Stimulated activated CD8-positive, alpha-beta memory T cell treated with anti-CD3 and anti-CD28 coated beads, Interleukin-15, amount 100 ng/mL, for 48 hours (primary cell): Measurements from ENCODE around the gene AFDN.

ENCODE experiments used
- DNase-seq, 2 donors: peaks; one replicate each; pipeline ENCODE4 v3.0.0-alpha.2; 2020; ENCODE audit warnings: low read depth in 2 of 2

Gene AFDN

DNA sequence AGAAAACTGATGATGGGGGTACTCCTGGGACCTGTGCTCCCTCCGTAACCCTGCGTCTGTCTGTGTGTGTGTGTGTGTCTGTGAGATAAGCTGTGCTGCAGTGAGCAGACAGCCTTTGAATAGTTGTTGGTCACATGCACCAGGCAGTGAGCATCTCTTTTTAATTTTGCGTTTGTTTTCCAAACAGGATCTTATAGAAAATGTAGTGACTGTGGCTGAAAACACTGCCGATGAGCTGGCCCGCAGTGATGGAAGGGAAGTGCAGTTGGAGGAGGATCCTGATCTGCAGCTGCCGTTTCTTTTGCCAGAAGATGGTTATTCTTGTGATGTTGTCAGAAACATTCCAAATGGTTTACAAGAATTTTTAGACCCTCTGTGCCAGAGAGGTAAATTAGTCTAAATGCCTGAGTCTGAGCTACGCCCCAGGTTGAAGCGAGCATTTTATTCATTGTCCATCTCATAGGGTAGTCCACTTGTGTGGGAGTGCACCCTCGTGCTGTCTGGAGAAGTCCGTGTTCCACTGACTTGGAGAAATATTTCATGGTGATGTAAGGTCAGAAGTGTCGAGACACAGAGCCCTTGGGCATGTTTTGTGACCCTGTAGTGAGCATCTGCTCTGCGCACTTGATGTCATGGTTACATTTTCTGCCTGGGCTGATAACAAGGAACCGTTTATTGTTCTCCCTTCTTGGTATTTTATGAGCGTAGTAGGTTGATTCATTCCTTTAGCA lies 92.0 kb downstream of the AFDN start:
- DNase-seq, result no peak

DNA sequence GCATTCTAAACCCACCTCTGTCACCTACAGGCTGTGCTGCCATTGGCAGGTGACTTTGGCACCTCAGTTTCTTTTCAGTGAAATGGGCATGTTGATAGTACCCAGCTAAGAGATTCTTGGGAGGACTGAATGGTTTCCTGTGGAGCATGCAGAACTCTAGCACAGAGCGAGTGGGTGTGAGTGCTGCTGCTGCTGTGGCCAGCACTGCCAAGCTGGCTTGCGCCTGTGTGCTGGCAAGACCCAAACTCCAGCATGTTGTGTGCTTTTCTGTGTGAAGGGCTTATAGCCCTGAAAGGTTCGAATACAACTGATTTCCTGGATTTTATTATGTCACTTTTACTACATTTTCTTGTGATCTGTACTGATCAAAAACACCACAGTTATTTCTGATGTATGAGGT lies 92.6 kb downstream of the AFDN start:
- DNase-seq, result no peak

DNA sequence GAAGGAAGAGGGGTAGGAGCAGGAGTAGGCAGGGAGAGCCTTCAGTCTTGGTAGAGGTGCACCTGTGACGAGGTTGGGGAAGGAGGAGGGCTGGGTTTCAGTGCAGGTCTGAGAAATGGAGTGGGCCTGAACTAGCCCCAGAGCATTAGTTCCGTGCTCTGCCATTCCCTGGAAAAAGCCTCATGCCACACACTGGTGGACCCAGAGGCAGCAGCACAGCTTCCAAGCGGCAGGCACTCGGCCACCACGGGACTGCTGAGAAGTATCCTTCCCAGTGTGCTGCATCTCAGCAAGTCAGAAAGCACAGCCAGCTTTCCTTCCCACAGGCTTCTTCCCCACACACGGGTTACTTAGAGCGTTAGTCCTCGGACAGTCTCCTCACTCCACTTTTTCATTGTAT lies 93.5 kb downstream of the AFDN start:
- no peak for DNase-seq

DNA sequence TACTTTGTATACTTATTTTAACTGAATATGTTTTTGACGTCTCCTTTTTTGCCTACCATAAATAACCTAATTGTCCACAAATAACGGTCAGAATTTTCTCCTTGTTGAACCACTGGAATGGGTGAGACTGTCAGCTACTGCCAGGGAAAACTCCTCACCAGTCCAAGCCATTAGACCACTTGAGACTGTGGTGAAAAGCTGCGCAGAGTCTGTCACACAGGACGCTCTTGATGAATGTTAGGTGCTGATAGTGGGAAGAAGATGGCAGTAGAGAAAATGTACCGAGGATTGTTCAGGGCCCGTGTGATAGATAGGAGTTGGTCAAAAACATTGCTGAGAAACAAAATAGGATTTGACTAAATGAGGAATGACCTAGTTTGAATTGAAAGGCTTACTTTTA lies 95.1 kb downstream of the AFDN start:
- no peak for DNase-seq

DNA sequence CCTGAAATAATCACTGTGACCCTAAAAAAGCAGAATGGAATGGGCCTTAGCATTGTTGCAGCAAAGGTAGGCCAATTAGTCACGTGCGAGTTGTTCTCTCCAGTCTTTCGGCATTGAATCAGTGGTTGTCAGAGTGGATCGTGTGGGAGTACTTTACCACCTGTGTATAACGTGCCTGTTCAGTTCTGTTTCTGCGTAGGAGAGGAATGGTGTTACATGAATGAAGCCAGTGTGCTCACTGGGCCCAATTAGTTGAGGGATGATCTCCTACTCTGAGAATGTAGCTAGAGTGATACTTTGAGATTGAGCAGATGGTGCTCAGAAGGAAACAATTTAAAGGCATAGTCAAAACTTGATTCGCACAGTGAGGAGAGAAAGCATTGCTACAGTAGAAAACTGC lies 98.3 kb downstream of the AFDN start:
- DNase-seq, result no peak

DNA sequence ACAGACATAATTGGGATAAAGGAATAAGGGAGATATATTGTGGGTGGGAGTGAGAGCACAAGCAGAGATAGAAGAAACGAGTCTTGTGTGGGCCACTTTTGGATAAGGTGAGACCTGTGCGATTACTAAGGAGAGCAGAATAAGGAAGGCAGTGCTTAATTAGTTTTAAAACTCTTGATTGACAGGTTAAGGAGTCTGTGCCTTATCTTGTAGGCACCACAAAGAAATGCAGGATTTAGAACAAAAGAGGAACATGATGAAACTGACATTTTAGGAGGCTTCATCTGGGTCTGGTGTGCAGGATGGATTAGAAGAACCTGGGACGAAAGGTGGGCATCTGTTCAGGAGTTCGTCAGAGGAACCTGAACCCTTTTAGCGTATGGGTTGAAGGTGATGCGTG lies 100.5 kb downstream of the AFDN start:
- DNase-seq, result no peak

DNA sequence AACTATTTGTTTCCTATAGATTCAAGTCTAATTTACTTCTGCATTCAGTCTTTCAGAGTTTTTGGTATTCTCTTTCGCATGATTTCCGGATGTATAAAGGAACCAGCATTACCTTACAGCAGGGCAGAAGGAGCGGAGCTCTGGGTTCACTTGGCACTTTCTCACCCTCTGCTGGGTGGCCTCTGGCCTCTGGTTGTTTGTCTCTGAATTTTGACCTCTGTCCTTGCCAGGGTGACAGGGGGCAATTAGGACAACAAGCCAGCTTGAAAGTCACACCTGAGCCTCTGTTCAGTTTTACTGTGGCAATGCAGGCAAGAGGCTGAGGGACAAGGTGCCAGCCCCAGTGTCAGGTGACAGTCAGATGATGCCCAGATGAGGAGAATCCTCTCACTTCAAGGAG lies 101.4 kb downstream of the AFDN start:
- DNase-seq, result no peak

DNA sequence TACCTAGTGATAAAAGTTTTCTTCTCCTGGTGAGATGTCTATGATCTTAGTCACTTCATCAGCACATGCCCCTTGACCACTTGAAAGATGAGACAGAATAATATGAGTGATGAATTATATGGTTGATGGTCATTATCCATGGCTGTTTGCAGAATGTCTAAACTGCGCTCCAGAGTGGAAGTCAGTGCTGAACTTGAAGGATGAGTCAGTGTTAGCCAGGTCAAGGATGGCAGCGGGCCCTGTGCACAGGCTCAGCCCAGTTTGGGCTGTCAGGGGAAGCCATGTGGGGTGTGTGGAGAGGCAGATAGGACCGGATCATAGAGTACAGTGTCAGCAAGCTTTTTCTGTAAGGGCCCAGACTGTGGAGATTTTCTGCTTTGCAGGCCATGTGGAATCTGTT lies 103.6 kb downstream of the AFDN start:
- DNase-seq, result no peak

DNA sequence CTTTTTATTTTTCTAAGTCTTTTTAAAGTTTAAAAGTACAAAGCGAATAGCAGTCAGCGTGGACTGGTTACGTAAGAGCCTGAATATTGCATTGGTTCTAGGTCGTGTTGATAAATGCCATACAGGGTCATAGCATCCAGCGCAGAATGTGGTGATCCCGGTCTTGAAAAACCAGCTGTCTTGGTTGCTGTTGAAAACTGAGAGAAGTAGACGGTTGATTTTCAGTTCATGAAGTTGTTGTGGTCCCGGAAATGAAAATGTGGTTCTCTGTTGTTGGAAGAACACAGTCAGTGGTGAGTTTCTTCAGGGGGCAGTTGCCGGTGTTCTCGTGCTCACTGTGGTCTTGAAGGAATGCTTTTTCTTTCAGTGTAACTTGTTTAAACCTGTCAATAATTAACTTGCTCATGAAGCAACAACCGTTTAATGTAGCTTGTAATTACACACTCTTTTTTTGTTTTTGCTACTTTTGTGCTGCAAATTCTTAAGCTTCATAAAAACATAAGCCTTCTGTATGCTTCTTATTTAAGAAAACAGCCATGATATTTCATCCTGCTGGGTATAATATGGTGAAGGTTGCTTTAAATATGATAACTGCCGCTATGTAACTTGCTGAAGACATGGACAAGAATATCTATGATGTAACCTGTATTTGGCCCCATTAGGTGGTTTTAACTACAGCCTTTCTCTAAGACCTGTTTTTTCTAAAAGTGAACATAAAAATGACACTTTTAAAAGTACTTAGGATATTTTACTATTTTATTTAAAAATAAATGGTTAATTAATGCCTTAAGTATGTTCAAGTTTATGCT lies 106.0 kb downstream of the AFDN start:
- DNase-seq, result no peak

DNA sequence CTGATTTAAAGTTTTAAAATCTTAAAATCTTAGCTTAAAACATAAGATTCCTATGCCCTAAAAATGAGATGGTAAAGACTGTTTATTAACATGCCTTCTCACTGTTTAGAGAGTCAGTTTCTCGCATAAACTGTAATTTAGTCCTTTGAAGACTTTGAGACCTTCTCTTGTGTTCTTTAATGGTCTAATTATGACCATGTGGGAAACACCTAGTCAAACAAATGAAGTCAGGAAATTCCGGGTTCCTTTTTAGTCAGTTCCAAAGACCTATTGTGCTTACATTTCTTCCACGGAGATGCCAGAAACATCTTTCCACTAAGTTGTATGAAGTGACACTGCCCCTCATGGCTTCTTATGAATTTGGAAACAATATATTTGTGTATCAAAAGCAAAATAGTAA lies 106.6 kb downstream of the AFDN start:
- DNase-seq, result no peak

DNA sequence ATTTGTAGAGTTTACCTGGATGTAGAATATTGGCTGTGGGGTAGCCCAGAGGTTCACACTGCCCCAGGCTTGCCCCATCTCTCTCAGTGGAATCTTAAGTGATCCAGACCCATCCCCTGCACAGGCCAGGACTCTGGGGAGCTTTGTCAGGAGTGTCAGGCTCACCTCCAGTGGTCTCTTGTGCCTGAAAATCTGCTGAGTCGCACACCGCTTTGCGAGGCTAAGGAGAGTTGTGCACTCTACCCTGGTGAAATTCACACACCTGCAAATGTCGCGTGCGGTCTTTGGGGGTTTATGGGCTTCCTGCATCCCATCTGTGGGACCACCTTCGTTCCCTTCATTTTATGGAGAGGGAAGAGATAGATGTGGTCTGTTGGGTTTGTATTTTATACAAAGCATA lies 107.1 kb downstream of the AFDN start:
- DNase-seq, result no peak

DNA sequence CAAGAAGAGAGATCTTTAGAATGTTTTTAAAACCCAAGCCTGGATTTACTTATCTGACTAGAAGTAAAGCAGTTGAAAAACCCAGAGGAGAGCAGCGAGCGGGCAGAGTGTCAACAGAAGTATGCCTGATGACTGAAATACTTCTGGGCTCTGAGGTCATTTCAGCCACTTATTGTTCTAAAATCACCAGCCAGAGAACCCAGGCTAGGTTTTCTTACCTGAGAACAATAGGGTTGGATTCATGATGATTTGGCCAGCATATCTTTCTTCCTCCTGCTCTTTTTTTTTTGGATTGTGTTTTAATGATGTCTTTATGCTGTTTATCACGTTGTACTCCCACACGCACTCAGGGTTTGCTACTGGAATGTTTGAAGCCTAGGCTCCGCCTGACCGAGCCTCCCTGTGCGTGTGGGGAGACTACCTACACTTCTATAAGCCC lies 107.7 kb downstream of the AFDN start:
- no peak for DNase-seq

DNA sequence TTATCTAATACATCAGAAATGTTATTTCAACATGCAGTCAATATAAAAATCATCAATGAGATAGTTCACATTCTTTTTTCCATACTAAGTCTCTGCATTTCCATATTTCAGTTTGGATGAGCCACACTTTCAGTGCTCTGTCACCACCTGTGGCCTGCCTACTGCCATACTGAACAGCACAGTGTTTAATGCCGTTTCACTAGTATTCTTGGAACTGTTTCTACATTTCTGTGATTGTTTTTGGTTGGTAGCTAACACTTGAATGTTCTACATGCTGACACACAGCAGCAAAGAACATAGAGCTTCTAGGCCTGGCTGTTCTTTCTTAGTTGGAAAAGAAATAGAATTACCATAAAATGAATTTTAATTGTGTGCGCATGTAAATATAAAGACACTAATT lies 109.3 kb downstream of the AFDN start:
- DNase-seq, result no peak

DNA sequence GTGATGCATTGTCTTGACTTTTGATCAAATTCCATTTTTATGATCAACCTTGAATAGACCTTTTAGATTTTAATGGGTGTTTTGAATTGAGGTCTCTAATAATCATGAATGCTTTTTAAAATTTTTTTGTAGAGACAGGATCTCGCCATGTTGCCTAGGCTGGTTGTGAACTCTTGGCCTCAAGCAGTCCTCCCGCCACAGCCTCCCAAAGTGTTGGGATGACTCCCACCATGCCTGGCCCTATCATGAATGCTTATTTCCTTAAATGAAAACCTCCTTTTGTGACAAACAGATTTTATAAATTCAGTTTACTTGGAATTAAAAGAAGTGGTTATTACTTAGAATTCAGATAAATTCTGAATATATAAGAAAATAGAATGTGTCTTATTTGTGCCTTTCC lies 110.6 kb downstream of the AFDN start:
- DNase-seq, result no peak

DNA sequence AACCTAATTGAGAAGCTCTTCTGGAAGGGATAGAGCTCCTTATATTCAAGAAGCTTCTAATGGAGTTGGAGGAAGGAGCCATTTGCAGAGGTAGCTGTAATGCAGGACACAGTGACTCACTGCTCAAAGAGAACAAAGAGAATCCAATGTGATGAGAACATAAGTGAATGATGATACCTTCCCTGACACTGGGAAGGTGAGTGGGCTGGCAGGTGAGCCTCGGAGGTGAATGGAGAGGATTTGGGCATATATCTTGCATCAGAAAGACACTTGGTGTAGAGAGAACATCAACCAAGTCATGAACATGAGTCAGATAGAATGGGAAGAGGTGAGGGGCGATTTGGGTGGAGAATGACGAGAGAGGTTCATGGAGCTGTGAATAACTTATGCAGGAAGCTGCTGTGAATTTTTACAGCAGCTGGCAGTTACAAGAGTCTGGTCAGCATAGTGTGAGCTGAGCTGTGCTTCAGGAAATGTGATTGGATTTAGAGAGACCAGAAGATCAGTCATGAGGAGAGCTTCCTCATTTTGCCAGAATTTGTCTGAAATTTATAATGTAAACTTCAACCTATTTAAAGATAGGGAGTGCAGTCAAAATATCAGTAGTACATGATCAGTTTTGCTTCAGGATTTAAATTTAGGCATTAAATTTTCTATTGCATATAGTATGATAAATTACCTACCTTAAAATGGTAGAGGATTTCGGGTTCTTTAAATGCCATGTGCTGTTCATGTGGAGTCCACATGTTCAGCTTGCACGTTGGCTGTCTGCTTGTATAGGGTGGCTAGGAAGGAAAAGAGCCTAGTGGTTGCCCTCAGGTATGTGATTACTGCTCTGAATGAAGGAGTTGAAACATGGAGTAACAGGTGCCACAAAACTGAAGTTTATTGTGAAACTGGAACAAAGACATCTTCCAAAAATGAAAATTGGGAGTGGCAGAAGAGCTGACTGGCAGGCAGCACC lies 111.5 kb downstream of the AFDN start:
- no peak for DNase-seq

DNA sequence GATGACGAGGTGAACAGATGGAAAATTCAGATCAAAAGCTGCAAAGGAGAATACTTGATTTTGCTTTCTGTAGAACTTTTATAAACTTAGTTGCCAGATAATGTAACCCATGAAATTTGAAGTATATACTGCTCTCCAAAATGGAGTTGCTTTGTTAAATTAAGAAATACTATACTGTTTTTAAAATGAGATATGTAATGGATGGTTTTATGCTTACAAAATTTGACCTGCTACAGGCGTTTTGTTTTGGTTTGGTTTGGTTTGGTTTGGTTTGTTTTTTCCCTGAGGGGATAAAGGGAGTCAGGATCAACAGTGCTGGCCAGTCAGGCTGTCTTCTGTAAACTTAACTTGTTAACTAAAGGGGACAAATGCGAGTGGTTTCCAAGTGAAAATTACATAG lies 115.1 kb downstream of the AFDN start:
- no peak for DNase-seq

DNA sequence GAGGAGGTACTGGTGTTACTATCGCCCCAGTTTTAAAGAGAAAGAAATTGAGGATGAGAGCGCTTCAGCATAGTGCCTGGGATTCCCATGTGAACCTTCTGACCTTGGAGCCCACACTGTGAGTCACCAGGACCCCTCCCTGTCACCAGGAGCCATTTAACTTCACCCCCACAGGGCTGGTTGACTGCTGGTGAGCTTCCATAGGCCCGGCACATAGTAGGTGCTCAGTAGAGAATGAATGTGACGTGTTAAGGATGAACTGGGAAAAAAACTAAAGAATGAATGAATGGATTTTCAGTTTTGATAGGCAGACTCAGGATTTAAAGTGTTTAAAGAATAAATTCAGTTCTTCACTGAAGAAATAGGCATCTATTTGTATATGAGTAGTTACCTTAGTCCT lies 117.4 kb downstream of the AFDN start:
- DNase-seq, result no peak

DNA sequence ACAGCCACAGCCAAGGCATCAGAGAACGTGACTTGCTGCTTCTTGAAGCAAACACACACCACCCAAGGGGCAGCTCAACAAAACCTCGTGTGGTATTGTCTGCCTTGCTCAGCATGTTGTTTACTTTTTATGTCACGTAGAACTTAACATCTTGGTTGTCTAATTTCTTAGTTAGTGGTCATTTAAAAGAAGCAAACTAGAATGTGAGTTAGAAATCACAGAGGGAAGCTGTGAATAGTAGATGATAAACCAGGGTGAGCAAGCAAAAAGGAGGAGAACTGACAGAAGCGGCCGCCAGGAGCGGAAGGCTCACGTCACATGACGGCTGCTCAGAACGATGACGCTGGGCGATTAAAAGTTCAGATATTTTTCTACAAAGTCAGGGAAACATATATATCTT lies 119.3 kb downstream of the AFDN start:
- no peak for DNase-seq

DNA sequence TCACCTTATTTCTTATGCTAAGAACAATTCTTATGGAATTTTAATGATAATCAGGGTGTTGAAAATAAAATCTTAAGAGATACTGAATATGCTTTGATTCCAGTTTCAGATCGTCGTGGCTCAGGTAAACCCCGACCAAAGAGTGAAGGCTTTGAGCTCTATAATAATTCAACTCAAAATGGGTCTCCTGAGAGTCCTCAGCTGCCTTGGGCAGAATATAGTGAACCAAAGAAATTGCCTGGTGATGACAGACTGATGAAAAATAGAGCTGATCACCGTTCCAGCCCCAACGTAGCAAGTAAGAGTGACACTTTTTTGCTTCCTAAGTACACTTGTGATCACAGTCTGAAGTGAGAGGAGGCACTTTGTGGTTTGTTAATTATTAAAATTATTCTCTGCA lies 119.9 kb downstream of the AFDN start:
- DNase-seq, result no peak

DNA sequence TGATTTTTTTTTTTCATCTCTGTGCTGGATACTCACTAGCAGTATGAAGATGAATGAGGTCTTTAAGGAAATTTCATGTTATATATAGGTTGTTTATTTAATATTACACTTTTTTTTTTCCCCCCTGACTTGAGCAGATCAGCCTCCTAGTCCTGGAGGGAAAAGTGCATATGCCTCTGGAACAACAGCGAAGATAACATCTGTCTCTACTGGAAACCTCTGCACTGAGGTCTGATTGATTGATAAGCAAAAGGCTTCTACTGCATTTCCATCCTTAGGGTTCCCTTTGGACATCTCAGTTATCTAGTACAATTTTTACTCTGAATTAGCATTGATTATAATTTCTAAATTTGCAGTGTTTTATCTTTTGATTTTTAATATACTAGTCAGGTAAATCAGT lies 121.0 kb downstream of the AFDN start:
- DNase-seq, result no peak

DNA sequence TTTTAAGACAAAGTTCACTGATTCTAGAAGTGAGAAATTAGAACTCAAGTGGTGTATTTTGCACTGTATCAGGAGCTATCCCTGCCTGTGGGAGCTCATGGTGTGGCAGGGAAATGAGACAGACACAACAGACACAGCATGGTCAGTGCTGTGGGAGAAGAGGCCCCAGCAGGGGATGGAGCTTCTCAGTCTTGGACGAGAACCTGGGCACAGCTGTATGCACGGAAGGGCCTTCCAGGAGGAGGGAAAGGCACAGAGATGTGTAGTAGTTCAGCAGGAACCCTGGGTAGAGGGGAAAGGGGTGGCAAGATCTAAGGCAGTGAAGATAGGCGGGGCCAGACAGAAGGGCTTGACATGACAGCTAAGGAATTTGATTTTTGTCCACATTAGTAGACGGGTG lies 122.0 kb downstream of the AFDN start:
- no peak for DNase-seq

DNA sequence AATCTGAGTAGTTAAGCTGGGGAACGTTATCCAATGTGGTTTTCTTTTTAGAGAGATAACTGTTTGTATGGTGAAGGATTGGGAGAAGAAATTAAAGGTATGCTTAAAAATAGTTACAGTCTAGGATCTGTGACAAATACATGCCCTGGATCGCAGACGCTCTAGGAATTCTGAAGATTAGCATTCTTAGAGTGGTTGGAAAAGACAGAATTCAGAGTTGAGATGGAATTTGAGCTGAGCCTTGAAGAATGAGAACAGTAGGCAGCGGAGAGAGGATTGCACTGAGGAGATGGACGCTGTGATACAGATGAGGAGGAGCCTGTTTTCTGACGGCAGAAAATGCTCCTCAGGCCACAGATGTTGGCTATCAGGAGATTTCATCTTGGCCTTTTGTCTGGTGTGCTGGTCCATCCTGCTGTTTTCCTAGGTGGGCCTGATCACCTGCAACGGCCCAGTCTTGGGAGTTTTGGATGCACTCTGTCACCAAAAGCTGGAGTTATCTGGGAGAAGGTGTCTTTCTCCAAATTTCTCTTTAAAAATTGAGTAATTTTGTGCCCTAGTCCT lies 122.5 kb downstream of the AFDN start:
- no peak for DNase-seq
